H1 (cell line): ENCODE results near the gene SLC38A8.

ENCODE experiments used
- ASH2L ChIP-seq: fragments of 200-600, 300-600 bp; sonication (generic); IDR thresholded peaks from one replicate; pipeline ENCODE4 v1.7.1; 2017; ENCODE audit warnings: low read length
- ATF3 ChIP-seq: IDR thresholded peaks from 2 replicates; pipeline ENCODE4 v1.6.1; 2011; ENCODE audit warnings: low read depth, mild to moderate bottlenecking, low read length; ENCODE audit not compliant: insufficient read depth
- CHD2 ChIP-seq: IDR thresholded peaks from 2 replicates; pipeline ENCODE4 v1.6.1; 2012; ENCODE audit warnings: low read length, improper control_type of control experiment
- CTCF ChIP-seq, 3 experiments: IDR thresholded peaks; 1 replicate in 2 of 3; 2 replicates in 1 of 3; pipeline versions ENCODE4 v1.5.1 to v1.6.1; 2011; ENCODE audit warnings: low read length in 3 of 3, mild to moderate bottlenecking in 3 of 3, inconsistent platforms in 2 of 3, low read depth in 1 of 3, moderate library complexity in 1 of 3; ENCODE audit not compliant: insufficient read depth in 1 of 3; ENCODE audit errors: control extremely low read depth in 1 of 3
- KDM1A ChIP-seq: fragments of 200-600, 300-600 bp; sonication (generic); IDR thresholded peaks from 2 replicates; pipeline ENCODE4 v1.7.1; 2016; ENCODE audit warnings: mild to moderate bottlenecking, low read length, borderline replicate concordance
- MAX ChIP-seq: IDR thresholded peaks from 2 replicates; pipeline ENCODE4 v1.6.1; 2012; ENCODE audit warnings: inconsistent platforms
- POLR2A ChIP-seq, 2 experiments: IDR thresholded peaks; 1 replicate in 1 of 2; 2 replicates in 1 of 2; pipeline ENCODE4 v1.6.1; 2011; ENCODE audit warnings: low read depth in 2 of 2, low read length in 2 of 2, mild to moderate bottlenecking in 2 of 2; ENCODE audit errors: control extremely low read depth in 1 of 2
- SUZ12 ChIP-seq: fragments of 200-600 bp; sonication (generic); IDR thresholded peaks from 2 replicates; pipeline ENCODE4 v1.6.1; 2012; ENCODE audit warnings: mild to moderate bottlenecking, inconsistent platforms, low read length, moderate library complexity, mixed read lengths
- TAF7 ChIP-seq: optimal IDR thresholded peaks from 2 replicates; pipeline ENCODE3; 2011; ENCODE audit warnings: low read depth, mild to moderate bottlenecking, inconsistent platforms, low read length, moderate library complexity, borderline replicate concordance

- TF ChIP-seq POLR2A (IDR thresholded peaks at IDR 0.05; ENCODE audit: control extremely low read depth in 1 of 2, low read depth in 2 of 2, low read length in 2 of 2) (no peak), ASH2L (no peak), ATF3 (no peak), CHD2 (no peak), SUZ12 (no peak), CTCF (IDR thresholded peaks at IDR 0.05; ENCODE audit: control extremely low read depth in 1 of 3, insufficient read depth in 1 of 3, low read depth in 1 of 3, low read length in 3 of 3) (no peak), TAF7 (no peak), KDM1A (no peak), MAX (no peak)
Observed at GRCh38 chr16:84041881-84042280, 714 bp downstream of the SLC38A8 start.
